HepG2 (cell line): ENCODE measurements around the gene THADA. TPM values are rescaled to one million over a fixed set of nuclear protein-coding genes. Genes with fewer than 3 reads are reported as not detected.
A peak's percentile ranks its signal among the peaks of the same experiment; 100 is the strongest.

ENCODE experiments used
- DMAP1 ChIP-seq: IDR thresholded peaks from 2 replicates; pipeline ENCODE4 v1.6.1; 2016
- EP300 ChIP-seq, 3 experiments: sonication (generic) in 1 of 3; formaldehyde crosslinking in 1 of 3; IDR thresholded peaks; 2 replicates each; pipeline versions ENCODE4 v1.5.1 to v1.6.1; 2011 to 2020; ENCODE audit warnings: low read depth in 2 of 3, low read length in 2 of 3, borderline replicate concordance in 1 of 3, improper control_type of control experiment in 1 of 3, mild to moderate bottlenecking in 1 of 3, missing genetic modification reagents in 1 of 3, moderate library complexity in 1 of 3
- NKX3-1 ChIP-seq: sonication (generic); formaldehyde crosslinking; IDR thresholded peaks from 2 replicates; pipeline ENCODE4 v1.5.0; 2020; ENCODE audit warnings: missing genetic modification reagents
- PATZ1 ChIP-seq: sonication (generic); formaldehyde crosslinking; IDR thresholded peaks from 2 replicates; pipeline ENCODE4 v1.4.0; 2020; ENCODE audit warnings: missing genetic modification reagents
- PCBP2 ChIP-seq: fragments of 200-400 bp; formaldehyde crosslinking; optimal IDR thresholded peaks from 2 replicates; pipeline ENCODE3; 2018; ENCODE audit warnings: low read length, low read depth; ENCODE audit not compliant: poor library complexity, severe bottlenecking
- RARA ChIP-seq: IDR thresholded peaks from 2 replicates; pipeline ENCODE4 v1.6.1; 2016; ENCODE audit warnings: missing genetic modification reagents, missing compliant biosample characterization
- RFXANK ChIP-seq: IDR thresholded peaks from 2 replicates; pipeline ENCODE4 v1.6.1; 2016
- SP5 ChIP-seq: IDR thresholded peaks from 2 replicates; pipeline ENCODE4 v1.6.1; 2016; ENCODE audit warnings: low read depth, borderline replicate concordance
- TOE1 ChIP-seq: sonication (generic); formaldehyde crosslinking; IDR thresholded peaks from 2 replicates; pipeline ENCODE4 v1.4.0; 2020; ENCODE audit warnings: mild to moderate bottlenecking, missing genetic modification reagents
- ZFP36L2 ChIP-seq: sonication (generic); formaldehyde crosslinking; IDR thresholded peaks from 2 replicates; pipeline ENCODE4 v1.4.0; 2020; ENCODE audit warnings: missing genetic modification reagents
- ZNF280B ChIP-seq: sonication (generic); formaldehyde crosslinking; IDR thresholded peaks from 2 replicates; pipeline ENCODE4 v1.5.0; 2020; ENCODE audit warnings: missing genetic modification reagents, mild to moderate bottlenecking, borderline replicate concordance
- ZNF414 ChIP-seq: sonication (generic); formaldehyde crosslinking; IDR thresholded peaks from 2 replicates; pipeline ENCODE4 v1.5.0; 2020; ENCODE audit warnings: missing genetic modification reagents
- ZNF451 ChIP-seq: sonication (generic); formaldehyde crosslinking; IDR thresholded peaks from 2 replicates; pipeline ENCODE4 v1.5.0; 2020; ENCODE audit warnings: mild to moderate bottlenecking, missing genetic modification reagents
- ZNF605 ChIP-seq: sonication (generic); formaldehyde crosslinking; IDR thresholded peaks from 2 replicates; pipeline ENCODE4 v1.8.0; 2022; ENCODE audit warnings: mild to moderate bottlenecking, missing genetic modification reagents
- polyA plus RNA-seq, 8 experiments: library from polyadenylated mRNA; depleted of rRNA in 3 of 8; stranded (reverse) in 7 of 8; unstranded in 1 of 8; fragments of >200 nt; fragmentation: Illumina TruSeq in 4 of 8; extraction: Trizol in 4 of 8; gene quantifications; 2 replicates each; pipeline versions ENCODE4 v1.2.1 to v1.2.3, GENCODE V29; 2011 to 2016; ENCODE audit warnings: low read depth in 4 of 8, missing spikeins in 1 of 8, mixed read lengths in 1 of 8; ENCODE audit not compliant: insufficient read depth in 1 of 8
- total RNA-seq, 5 experiments: library from RNA; depleted of rRNA; stranded (reverse); fragments of >200 nt; fragmentation: Illumina TruSeq; extraction: Trizol; gene quantifications; 2 replicates each; pipeline ENCODE4 v1.2.3, GENCODE V29; 2016; ENCODE audit warnings: low read depth in 1 of 5
- TF ChIP-seq, protein P1 (sequence below): sonication (generic); formaldehyde crosslinking; IDR thresholded peaks from one replicate; pipeline ENCODE4 v1.5.1; 2020; ENCODE audit warnings: mild to moderate bottlenecking, missing genetic modification reagents; ENCODE audit errors: not compliant biosample characterization

The THADA gene
- total and polyA plus RNA-seq, 2 of the 13 experiments (the other 11 are each of a cell fraction or from before 2014, with no cell fraction given) = 12.7 to 21.7 TPM

DNA sequence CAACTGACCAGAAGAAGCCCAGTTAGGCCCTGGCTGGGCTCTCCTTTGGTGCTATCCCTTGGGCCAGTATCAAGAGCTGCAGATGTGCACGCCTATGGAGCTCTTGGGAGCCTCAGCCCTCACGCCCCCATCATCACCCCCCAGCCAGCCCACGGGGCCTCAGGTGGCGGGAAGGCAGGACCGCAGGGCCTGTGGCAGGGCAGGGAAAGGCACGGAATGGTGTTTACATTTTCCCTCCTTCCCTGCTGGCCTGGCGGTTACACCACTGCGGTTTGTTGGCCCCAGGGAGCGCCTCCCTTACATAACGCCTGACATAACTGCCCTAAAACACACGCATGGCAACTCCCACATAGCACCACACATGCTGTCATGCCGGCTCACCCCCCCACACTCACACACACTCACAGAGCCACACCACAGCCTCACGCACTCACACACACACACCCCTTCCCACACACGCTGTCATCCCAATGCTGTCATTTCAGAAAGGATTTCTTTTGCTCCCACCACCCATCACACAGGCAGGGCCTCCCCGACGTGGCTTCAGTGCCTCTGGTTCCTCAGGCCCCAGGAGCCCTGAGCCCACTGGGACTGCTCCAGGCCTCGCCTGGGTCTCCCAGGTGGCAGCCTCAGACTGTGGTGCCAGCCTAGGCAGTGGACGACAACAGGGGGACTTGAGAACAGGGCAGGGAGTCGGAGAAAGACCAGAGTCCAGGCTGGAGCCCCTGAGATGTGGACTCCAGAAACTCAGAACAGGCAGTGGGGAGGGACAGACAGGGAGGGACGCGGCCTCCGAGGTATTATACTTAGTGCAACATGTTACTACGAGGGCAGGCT is 385.2 kb downstream of the THADA start (continued):
- TF ChIP-seq EP300 (IDR thresholded peaks at IDR 0.05; ENCODE audit: low read depth in 2 of 2, low read length in 2 of 2) (peak in 1 of 2 experiments; percentile 82; a peak in 2 of 4 replicates), EP300 (CRISPR knock-in tag; IDR thresholded peaks at IDR 0.05; ENCODE audit: borderline replicate concordance) (peak; percentile 72), ZNF280B (peak; percentile 12), PATZ1 (CRISPR knock-in tag) (peak; percentile 93), PCBP2 (no peak), SP5 (CRISPR knock-in tag) (peak; percentile 87), ZFP36L2 (no peak; the same call in 1 of the 2 replicates), RARA (peak; percentile 97), ZNF451 (CRISPR knock-in tag) (peak; percentile 91; the same call in 1 of the 2 replicates), ZNF605 (CRISPR knock-in tag) (peak; percentile 94; the same call in 1 of the 2 replicates), TOE1 (CRISPR knock-in tag) (0 out of 2 replicates have a peak, but pooled peaks have one; percentile 40), DMAP1 (CRISPR knock-in tag) (peak; percentile 64; the same call in 1 of the 2 replicates), NKX3-1 (CRISPR knock-in tag) (peak; percentile 78; the same call in 1 of the 2 replicates), ZNF414 (CRISPR knock-in tag) (peak; percentile 94; the same call in 1 of the 2 replicates), RFXANK (CRISPR knock-in tag) (0 out of 2 replicates have a peak, but pooled peaks have one; percentile 51)
- TF ChIP-seq, protein P1, sequence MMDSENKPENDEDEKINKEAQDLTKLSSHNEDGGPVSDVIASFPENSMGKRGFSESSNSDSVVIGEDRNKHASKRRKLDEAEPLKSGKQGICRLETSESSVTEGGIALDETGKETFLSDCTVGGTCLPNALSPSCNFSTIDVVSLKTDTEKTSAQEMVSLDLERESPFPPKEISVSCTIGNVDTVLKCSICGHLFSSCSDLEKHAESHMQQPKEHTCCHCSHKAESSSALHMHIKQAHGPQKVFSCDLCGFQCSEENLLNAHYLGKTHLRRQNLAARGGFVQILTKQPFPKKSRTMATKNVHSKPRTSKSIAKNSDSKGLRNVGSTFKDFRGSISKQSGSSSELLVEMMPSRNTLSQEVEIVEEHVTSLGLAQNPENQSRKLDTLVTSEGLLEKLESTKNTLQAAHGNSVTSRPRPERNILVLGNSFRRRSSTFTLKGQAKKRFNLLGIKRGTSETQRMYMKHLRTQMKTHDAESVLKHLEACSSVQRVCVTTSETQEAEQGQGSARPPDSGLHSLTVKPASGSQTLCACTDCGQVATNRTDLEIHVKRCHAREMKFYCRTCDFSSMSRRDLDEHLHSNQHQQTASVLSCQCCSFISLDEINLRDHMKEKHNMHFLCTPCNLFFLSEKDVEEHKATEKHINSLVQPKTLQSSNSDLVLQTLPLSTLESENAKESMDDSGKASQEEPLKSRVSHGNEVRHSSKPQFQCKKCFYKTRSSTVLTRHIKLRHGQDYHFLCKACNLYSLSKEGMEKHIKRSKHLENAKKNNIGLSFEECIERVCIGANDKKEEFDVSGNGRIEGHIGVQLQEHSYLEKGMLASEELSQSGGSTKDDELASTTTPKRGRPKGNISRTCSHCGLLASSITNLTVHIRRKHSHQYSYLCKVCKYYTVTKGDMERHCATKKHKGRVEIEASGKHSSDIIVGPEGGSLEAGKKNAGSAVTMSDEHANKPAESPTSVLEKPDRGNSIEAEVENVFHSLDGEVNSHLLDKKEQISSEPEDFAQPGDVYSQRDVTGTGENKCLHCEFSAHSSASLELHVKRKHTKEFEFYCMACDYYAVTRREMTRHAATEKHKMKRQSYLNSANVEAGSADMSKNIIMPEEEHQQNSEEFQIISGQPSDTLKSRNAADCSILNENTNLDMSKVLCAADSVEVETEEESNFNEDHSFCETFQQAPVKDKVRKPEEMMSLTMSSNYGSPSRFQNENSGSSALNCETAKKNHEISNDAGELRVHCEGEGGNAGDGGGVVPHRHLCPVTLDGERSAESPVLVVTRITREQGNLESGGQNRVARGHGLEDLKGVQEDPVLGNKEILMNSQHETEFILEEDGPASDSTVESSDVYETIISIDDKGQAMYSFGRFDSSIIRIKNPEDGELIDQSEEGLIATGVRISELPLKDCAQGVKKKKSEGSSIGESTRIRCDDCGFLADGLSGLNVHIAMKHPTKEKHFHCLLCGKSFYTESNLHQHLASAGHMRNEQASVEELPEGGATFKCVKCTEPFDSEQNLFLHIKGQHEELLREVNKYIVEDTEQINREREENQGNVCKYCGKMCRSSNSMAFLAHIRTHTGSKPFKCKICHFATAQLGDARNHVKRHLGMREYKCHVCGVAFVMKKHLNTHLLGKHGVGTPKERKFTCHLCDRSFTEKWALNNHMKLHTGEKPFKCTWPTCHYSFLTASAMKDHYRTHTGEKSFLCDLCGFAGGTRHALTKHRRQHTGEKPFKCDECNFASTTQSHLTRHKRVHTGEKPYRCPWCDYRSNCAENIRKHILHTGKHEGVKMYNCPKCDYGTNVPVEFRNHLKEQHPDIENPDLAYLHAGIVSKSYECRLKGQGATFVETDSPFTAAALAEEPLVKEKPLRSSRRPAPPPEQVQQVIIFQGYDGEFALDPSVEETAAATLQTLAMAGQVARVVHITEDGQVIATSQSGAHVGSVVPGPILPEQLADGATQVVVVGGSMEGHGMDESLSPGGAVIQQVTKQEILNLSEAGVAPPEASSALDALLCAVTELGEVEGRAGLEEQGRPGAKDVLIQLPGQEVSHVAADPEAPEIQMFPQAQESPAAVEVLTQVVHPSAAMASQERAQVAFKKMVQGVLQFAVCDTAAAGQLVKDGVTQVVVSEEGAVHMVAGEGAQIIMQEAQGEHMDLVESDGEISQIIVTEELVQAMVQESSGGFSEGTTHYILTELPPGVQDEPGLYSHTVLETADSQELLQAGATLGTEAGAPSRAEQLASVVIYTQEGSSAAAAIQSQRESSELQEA (CRISPR knock-in tag) = peak; percentile 74
